CD4-positive, alpha-beta T cell treated with Interleukin-17A for 4 hours (primary cell): ENCODE data around the gene CYP2U1.
"Not testable (repeated sequence)": the region's sequence is repeated elsewhere in the genome, so short reads cannot be mapped to it uniquely, and the experiment has no call there.

Experiments used
- DNase-seq: peaks from one replicate; pipeline ENCODE4 v3.0.0-alpha.2; 2020; ENCODE audit warnings: mixed read lengths

The CYP2U1 gene

GRCh38 chr4:107930821-107931774 lies at the start of gene CYP2U1:
TSS of gene CYP2U1 (plus strand) at chr4:107931549. CDS start at chr4:107931644, 95 bp downstream.
- DNase-seq, result peak; percentile 86

- DNase-seq, result no peak
Observed at GRCh38 chr4:107885865-107886264, 45.5 kb upstream of the CYP2U1 start.

GRCh38 chr4:107888237-107888636 lies 43.1 kb upstream of the CYP2U1 start:
- no peak for DNase-seq

- DNase-seq, result no peak
Observed at GRCh38 chr4:107890779-107891178, 40.6 kb upstream of the CYP2U1 start.

- DNase-seq, result no peak
Observed at GRCh38 chr4:107891299-107891698, 40.0 kb upstream of the CYP2U1 start.

GRCh38 chr4:107893171-107894137 lies 37.9 kb upstream of the CYP2U1 start:
- no peak for DNase-seq

GRCh38 chr4:107894138-107894603 lies 37.2 kb upstream of the CYP2U1 start:
- no peak for DNase-seq

- DNase-seq, result no peak
Observed at GRCh38 chr4:107896158-107896645, 35.1 kb upstream of the CYP2U1 start.

GRCh38 chr4:107896646-107897045 lies 34.7 kb upstream of the CYP2U1 start:
- no peak for DNase-seq

- no peak for DNase-seq
Observed at GRCh38 chr4:107897823-107898222, 33.5 kb upstream of the CYP2U1 start.

- no peak for DNase-seq
Observed at GRCh38 chr4:107900067-107900466, 31.3 kb upstream of the CYP2U1 start.

- DNase-seq, result no peak
Observed at GRCh38 chr4:107900508-107900907, 30.8 kb upstream of the CYP2U1 start.

- DNase-seq, result no peak
Observed at GRCh38 chr4:107901213-107901934, 30.0 kb upstream of the CYP2U1 start.

- no peak for DNase-seq
Observed at GRCh38 chr4:107902715-107903114, 28.6 kb upstream of the CYP2U1 start.

GRCh38 chr4:107905082-107905481 lies 26.3 kb upstream of the CYP2U1 start:
- not testable (repeated sequence) for DNase-seq

- DNase-seq, result no peak
Observed at GRCh38 chr4:107906458-107907100, 24.8 kb upstream of the CYP2U1 start.

GRCh38 chr4:107908377-107908776 lies 23.0 kb upstream of the CYP2U1 start:
- DNase-seq, result no peak

- peak; percentile 44 for DNase-seq
Observed at GRCh38 chr4:107913283-107913899, 18.0 kb upstream of the CYP2U1 start.

- no peak for DNase-seq
Observed at GRCh38 chr4:107915220-107915619, 16.1 kb upstream of the CYP2U1 start.

- no peak for DNase-seq
Observed at GRCh38 chr4:107916623-107917022, 14.7 kb upstream of the CYP2U1 start.

- DNase-seq, result no peak
Observed at GRCh38 chr4:107917500-107917899, 13.8 kb upstream of the CYP2U1 start.
